ENCODE results near the gene COL23A1.

- TF ChIP-seq EZH2 (IDR thresholded peaks at IDR 0.05; ENCODE audit: borderline replicate concordance) (no peak), CTCF (IDR thresholded peaks at IDR 0.05; ENCODE audit: poor library complexity) (no peak)
These were observed 222.5 kb downstream of the COL23A1 start for GRCh38 chr5:178367736-178368120.

Measured in hepatocyte (in vitro differentiated cells).